ENCODE measurements around the gene GALNT18. TPM values are rescaled to one million over a fixed set of nuclear protein-coding genes. Genes with fewer than 3 reads are reported as not detected.

Gene GALNT18
- total RNA-seq, 2 experiments from 2014 or later, result 2.4 to 2.7 TPM

GRCh38 chr11:11312738-11313137 lies 309.1 kb downstream of the GALNT18 start:
- ChIA-PET POLR2A (no interaction called here), CTCF (no interaction called here)
- Mint-ChIP-seq H3K27ac (no peak overlapping the region), H3K4me3 (no peak overlapping the region), H3K36me3 (no peaks in the 10 kb centered on the region), H3K4me1 (ENCODE audit: low read depth) (peaks cover 4% of the 10 kb centered on the region), H3K27me3 (peaks cover under 1% of the 10 kb centered on the region), H3K9me3 (no peaks in the 10 kb centered on the region)
- intact Hi-C loops (cut with micrococcal nuclease), result no loop called here
- no peak for DNase-seq

DNA sequence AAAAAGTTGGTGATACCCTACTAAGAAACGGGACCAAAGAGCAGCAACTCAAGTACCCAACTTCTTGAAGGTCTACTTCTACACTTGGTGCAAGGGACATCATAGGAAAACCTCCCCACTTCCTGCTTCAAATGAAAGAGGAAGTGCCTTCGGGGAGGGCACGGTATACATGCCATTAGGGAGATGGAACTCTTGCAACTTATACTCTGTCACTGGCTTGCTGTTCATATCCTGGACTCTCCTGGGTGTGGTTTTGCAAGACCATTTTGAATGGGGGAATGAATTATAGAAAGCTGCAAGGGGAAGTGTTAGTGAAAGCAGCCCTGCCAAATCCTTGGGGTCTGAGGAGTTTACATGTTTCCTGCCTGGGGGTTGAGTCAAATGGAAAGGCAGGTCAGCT lies 310.6 kb downstream of the GALNT18 start:
- Mint-ChIP-seq H3K36me3 (no peaks in the 10 kb centered on the region), H3K27ac (no peak overlapping the region), H3K4me3 (no peak overlapping the region), H3K27me3 (no peaks in the 10 kb centered on the region), H3K9me3 (no peaks in the 10 kb centered on the region), H3K4me1 (ENCODE audit: low read depth) (peaks cover 4% of the 10 kb centered on the region)
- ChIA-PET POLR2A (no interaction called here), CTCF (no interaction called here)
- intact Hi-C loops (cut with micrococcal nuclease), result no loop called here
- no peak for DNase-seq

DNA sequence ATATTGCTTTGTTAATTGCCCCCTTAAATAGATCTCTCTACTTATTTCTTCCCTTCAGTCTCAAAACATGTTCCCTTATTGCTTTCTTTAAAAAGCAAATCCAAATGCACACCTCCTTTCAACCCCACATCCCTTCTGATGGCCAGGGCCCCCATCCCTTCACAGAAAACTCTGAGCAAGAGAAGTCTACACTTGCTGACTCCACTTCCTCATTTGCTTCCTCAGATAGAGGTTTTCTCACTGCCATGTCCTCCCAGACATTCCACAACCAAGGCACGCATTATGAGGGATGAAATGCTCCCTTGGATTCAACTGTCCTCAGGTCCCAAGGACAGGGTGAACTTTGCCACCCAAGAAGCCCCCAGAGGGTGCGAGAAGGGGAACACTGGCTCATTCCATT lies 311.9 kb downstream of the GALNT18 start:
- ChIA-PET POLR2A (no interaction called here), CTCF (no interaction called here)
- H3K36me3 Mint-ChIP-seq, result no peaks in the 10 kb centered on the region
- H3K4me3 Mint-ChIP-seq, result no peak overlapping the region
- H3K27me3 Mint-ChIP-seq, result no peaks in the 10 kb centered on the region
- peaks cover 4% of the 10 kb centered on the region for H3K4me1 Mint-ChIP-seq (ENCODE audit: low read depth)
- DNase-seq, result no peak
- no peak overlapping the region for H3K27ac Mint-ChIP-seq
- H3K9me3 Mint-ChIP-seq, result no peaks in the 10 kb centered on the region
- intact Hi-C loops (cut with micrococcal nuclease), result no loop called here

GRCh38 chr11:11308249-11308648 lies 313.6 kb downstream of the GALNT18 start:
- no peak for DNase-seq
- Mint-ChIP-seq H3K4me1 (ENCODE audit: low read depth) (peaks cover 4% of the 10 kb centered on the region), H3K9me3 (no peaks in the 10 kb centered on the region), H3K27me3 (no peaks in the 10 kb centered on the region), H3K36me3 (no peaks in the 10 kb centered on the region), H3K27ac (no peak overlapping the region), H3K4me3 (no peak overlapping the region)
- ChIA-PET CTCF (no interaction called here), POLR2A (no interaction called here)
- intact Hi-C loops (cut with micrococcal nuclease), result no loop called here

DNA sequence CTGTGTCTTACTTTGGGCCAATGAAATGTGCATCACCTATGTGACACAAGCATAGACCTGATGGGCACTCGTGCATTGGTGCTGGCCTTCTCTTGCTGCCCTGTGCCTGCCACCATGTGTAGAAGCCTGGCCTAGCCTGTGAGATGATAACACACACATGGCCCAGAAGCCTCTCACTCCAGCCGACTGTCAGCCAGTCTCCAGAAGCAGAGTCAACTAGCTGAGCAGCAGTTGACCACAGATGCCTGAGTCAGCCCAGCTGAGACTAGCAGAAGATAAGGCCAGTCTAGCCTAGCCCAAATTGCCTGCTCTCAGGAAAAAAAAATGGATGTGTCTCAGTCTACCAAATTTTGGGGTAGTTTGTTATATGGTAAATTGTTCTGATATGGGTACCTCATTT lies 314.9 kb downstream of the GALNT18 start:
- H3K27me3 Mint-ChIP-seq, result no peaks in the 10 kb centered on the region
- ChIA-PET POLR2A (no interaction called here), CTCF (no interaction called here)
- DNase-seq, result no peak
- no peaks in the 10 kb centered on the region for H3K36me3 Mint-ChIP-seq
- no peak overlapping the region for H3K4me3 Mint-ChIP-seq
- peaks cover 4% of the 10 kb centered on the region for H3K4me1 Mint-ChIP-seq (ENCODE audit: low read depth)
- no peak overlapping the region for H3K27ac Mint-ChIP-seq
- no peaks in the 10 kb centered on the region for H3K9me3 Mint-ChIP-seq
- intact Hi-C loops (cut with micrococcal nuclease), result no loop called here

DNA sequence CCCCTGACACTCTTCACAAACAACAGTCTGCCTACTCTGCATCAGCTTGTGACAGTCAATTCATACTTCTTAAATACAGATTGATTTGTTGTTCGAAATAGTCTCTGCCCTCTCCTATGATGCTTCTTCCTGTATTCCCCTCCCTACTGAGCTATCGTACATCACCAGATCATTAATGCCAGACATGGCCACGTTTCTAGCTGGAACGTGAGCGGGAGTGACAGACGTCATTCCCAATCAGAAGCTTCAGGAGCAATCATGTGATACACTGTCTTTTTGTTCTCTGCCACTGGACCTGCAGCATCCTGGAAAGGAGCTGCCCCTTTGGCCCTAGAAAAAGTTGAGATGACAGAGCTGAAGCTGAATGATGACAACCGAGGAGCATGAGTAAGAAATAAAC lies 317.3 kb downstream of the GALNT18 start:
- Mint-ChIP-seq H3K4me3 (no peak overlapping the region), H3K36me3 (no peaks in the 10 kb centered on the region), H3K4me1 (ENCODE audit: low read depth) (no peaks in the 10 kb centered on the region), H3K27me3 (no peaks in the 10 kb centered on the region), H3K9me3 (no peaks in the 10 kb centered on the region), H3K27ac (no peak overlapping the region)
- intact Hi-C loops (cut with micrococcal nuclease), result no loop called here
- POLR2A ChIA-PET, result no interaction called here
- CTCF ChIA-PET, result interaction anchor here (0.9 kb wide), 1 partner anchor 41 kb away, joined by 3 read pairs; no protein-coding TSS in a partner anchor
- no peak for DNase-seq

DNA sequence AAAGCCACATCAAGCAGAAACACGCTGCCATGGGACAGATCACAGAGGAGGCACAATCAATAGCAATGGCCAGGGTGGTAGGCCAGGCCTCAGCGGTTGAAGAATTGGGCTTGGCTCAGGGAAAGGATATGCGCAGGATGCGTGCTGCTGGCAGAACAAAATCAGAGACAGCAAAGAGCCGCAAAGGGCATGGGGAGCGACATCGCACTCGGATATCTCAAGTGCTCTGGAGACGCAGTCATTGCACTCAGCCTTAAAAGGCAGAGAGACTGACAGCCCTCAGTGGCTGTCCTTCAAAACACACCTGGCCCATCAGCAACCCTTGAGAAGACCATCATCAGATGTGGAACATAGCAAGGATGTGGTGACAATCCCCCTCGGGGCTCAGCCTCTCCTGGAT lies 319.2 kb downstream of the GALNT18 start:
- Mint-ChIP-seq H3K9me3 (no peaks in the 10 kb centered on the region), H3K4me3 (no peak overlapping the region), H3K4me1 (ENCODE audit: low read depth) (no peaks in the 10 kb centered on the region), H3K36me3 (no peaks in the 10 kb centered on the region), H3K27ac (no peak overlapping the region), H3K27me3 (no peaks in the 10 kb centered on the region)
- intact Hi-C loops (cut with micrococcal nuclease), result no loop called here
- ChIA-PET CTCF (no interaction called here), POLR2A (no interaction called here)
- no peak for DNase-seq

- ChIA-PET POLR2A (no interaction called here), CTCF (no interaction called here)
- intact Hi-C loops (cut with micrococcal nuclease), result no loop called here
- Mint-ChIP-seq H3K4me1 (ENCODE audit: low read depth) (no peaks in the 10 kb centered on the region), H3K27ac (no peak overlapping the region), H3K4me3 (no peak overlapping the region), H3K36me3 (no peaks in the 10 kb centered on the region), H3K27me3 (no peaks in the 10 kb centered on the region), H3K9me3 (no peaks in the 10 kb centered on the region)
- no peak for DNase-seq
Observed at GRCh38 chr11:11301212-11301611, 320.6 kb downstream of the GALNT18 start.

GRCh38 chr11:11297578-11297977 lies 324.2 kb downstream of the GALNT18 start:
- Mint-ChIP-seq H3K27ac (no peak overlapping the region), H3K4me3 (no peak overlapping the region), H3K9me3 (no peaks in the 10 kb centered on the region), H3K4me1 (ENCODE audit: low read depth) (no peaks in the 10 kb centered on the region), H3K27me3 (no peaks in the 10 kb centered on the region), H3K36me3 (no peaks in the 10 kb centered on the region)
- POLR2A ChIA-PET, result no interaction called here
- intact Hi-C loops (cut with micrococcal nuclease), result no loop called here
- CTCF ChIA-PET, result no interaction called here
- peak; percentile 14 for DNase-seq

DNA sequence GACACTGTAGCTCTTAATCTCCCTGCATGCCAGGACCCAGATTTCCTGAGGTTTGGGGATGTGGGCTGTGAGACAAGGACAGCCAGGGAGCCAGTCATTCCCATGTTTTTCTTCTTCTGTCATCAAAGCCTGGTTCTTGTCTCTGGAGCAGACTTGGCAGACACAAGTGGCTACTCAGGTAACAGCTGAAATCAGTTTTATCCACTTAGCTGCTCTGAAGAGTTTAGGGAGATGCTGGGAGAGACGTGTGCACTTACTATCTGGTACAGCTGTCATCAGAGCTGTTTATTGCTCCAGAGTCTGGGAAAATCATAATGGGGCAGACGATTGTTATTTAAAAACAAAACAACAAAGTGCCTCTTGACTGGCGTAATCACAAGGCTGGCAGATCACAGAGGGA lies 325.4 kb downstream of the GALNT18 start:
- CTCF ChIA-PET, result interaction anchor here (0.9 kb wide), 1 partner anchor 259 kb away, joined by 3 read pairs; no protein-coding TSS in a partner anchor
- intact Hi-C loops (cut with micrococcal nuclease), result no loop called here
- Mint-ChIP-seq H3K4me3 (no peak overlapping the region), H3K27me3 (peaks cover 2% of the 10 kb centered on the region), H3K9me3 (no peaks in the 10 kb centered on the region), H3K4me1 (ENCODE audit: low read depth) (no peaks in the 10 kb centered on the region), H3K27ac (no peak overlapping the region), H3K36me3 (no peaks in the 10 kb centered on the region)
- DNase-seq, result no peak
- POLR2A ChIA-PET, result no interaction called here

DNA sequence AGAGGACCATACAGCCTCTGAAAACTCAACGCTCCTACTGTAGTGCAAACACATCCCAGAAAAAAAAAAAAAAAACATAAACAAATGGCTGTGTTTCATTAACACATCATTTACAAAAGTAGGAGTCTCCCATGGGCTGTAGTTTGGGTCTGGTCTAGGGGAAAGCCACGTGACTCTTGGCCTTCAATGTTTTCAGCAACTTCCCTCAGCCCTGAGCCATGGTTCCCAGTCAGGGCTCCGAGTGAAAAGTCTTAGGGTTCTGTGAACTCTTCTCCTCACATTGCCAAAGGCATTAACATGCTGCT lies 327.3 kb downstream of the GALNT18 start:
- ChIA-PET POLR2A (no interaction called here), CTCF (no interaction called here)
- Mint-ChIP-seq H3K4me1 (ENCODE audit: low read depth) (no peaks in the 10 kb centered on the region), H3K36me3 (no peaks in the 10 kb centered on the region), H3K9me3 (no peaks in the 10 kb centered on the region), H3K27ac (no peak overlapping the region), H3K4me3 (no peak overlapping the region), H3K27me3 (peaks cover 2% of the 10 kb centered on the region)
- intact Hi-C loops (cut with micrococcal nuclease), result no loop called here
- DNase-seq, result no peak

- POLR2A ChIA-PET, result no interaction called here
- Mint-ChIP-seq H3K4me1 (ENCODE audit: low read depth) (no peaks in the 10 kb centered on the region), H3K27me3 (peaks cover 2% of the 10 kb centered on the region), H3K9me3 (no peaks in the 10 kb centered on the region), H3K27ac (no peak overlapping the region), H3K36me3 (no peaks in the 10 kb centered on the region), H3K4me3 (no peak overlapping the region)
- no peak for DNase-seq
- CTCF ChIA-PET, result no interaction called here
- intact Hi-C loops (cut with micrococcal nuclease), result no loop called here
Observed at GRCh38 chr11:11293798-11294550, 327.8 kb downstream of the GALNT18 start.

DNA sequence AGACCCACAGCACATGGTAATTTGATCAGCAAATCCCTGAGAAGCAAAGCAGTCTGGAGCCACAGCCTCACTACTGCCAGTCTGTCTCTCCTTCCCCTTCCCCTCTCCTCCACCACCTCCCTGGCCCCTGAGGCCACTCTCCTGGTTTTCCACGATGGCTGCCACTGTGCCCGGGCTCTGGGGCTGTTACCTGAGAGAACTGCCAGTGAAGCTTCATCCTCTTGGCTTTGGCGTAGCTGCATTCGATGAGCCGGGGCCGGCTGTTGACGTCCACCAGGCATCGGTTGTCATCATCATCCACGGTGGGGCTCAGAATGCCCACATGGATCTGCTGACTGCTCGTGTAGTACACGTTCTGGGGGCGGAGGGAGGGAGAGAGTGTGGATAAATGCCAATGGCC lies 329.0 kb downstream of the GALNT18 start:
- H3K9me3 Mint-ChIP-seq, result no peaks in the 10 kb centered on the region
- H3K27ac Mint-ChIP-seq, result no peak overlapping the region
- no peak overlapping the region for H3K4me3 Mint-ChIP-seq
- DNase-seq, result no peak
- intact Hi-C loops (cut with micrococcal nuclease), result no loop called here
- peaks cover 2% of the 10 kb centered on the region for H3K27me3 Mint-ChIP-seq
- no peaks in the 10 kb centered on the region for H3K4me1 Mint-ChIP-seq (ENCODE audit: low read depth)
- ChIA-PET POLR2A (no interaction called here), CTCF (interaction anchor here (1.1 kb wide), 1 partner anchor 27 kb away, joined by 3 read pairs; no protein-coding TSS in a partner anchor)
- H3K36me3 Mint-ChIP-seq, result no peaks in the 10 kb centered on the region
